GM19324 (cell line): ENCODE results near the gene FNDC3B.

ENCODE experiments used
- ATAC-seq: cut with Tn5 transposase; IDR thresholded peaks from one replicate; pipeline ENCODE4 v1.9.1; 2021; ENCODE audit warnings: mild to moderate bottlenecking, moderate library complexity; ENCODE audit not compliant: unreplicated experiment, low FRiP score

Gene FNDC3B

GRCh38 chr3:172296975-172297332 is 257.6 kb downstream of the FNDC3B start:
- no peak for ATAC-seq

DNA sequence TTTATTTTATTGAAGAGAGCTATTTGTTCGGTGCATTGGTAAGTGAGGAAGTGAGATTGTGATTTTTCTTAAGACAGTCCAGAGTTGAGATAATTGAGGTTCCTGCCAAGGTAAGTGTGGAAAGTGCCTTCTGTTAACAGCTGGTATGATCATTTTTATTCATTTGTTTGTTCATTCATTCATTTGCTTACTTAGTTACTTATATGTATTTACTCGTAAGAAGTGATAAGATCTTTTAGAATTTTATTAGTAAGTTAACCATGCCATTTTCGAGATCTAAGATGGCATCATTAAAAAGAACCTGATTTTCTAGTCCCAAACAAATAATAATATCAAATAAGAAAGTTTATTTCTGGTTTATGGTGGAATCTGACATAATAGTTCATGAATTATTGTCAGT is 258.9 kb downstream of the FNDC3B start:
- ATAC-seq, result no peak

DNA sequence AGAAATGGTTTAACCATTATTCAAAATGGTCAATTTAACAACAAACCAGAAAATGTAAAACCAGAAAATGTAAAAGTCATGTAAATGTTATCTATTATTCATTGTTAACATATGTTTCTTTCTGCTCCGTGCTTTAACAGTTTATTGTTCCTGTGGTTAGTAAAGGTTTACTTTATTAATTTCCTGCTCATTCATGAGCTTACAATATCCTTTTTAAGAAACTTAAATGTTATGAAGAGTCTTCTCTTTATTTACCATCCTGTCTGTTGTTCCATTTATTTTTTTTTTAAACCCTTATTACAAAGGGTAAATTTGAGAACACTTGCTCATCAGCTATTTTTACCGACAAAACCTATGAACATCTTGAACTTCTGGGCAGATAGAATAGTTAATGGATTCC is 260.8 kb downstream of the FNDC3B start:
- ATAC-seq, result no peak

DNA sequence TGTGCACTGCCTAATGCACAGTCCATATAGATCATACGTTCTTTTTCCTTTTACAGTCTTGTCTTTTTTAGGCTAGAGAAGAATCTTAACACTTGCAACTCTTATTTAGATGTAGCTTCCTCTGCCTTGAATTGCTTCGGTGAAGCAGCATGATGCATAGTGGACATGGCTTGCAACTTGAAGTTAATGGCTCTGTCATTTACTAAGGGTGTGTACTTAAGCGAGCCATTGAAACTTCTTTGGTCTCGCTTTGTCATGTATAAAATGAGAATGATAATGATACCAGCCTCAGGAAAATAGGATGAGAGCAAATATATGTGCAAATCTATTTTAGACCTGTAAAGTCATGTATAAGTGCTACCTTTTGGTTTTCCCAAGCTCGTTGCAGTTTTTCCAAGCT is 261.5 kb downstream of the FNDC3B start:
- no peak for ATAC-seq

- no peak for ATAC-seq
These were observed 262.8 kb downstream of the FNDC3B start for GRCh38 chr3:172302203-172302602.

DNA sequence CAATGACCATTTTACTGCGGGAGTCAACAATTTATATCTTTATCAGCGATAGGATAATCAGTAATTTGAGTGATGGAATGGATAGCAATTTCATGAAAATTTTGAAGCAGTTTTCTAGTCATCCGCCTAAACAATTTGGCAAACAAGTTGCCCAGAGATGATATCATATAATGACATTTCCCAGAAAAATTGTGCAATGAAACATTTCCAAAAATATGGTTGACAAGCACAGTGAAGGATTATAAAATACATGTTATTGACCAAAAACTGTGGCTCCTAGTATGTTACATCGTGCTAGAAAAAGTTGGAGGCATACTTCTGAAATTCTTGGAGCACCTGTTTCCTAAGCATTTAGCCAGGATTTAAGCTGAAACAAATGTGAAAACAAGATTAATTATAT is 263.8 kb downstream of the FNDC3B start:
- ATAC-seq, result no peak

- no peak for ATAC-seq
These were observed 264.7 kb downstream of the FNDC3B start for GRCh38 chr3:172303941-172304558.

DNA sequence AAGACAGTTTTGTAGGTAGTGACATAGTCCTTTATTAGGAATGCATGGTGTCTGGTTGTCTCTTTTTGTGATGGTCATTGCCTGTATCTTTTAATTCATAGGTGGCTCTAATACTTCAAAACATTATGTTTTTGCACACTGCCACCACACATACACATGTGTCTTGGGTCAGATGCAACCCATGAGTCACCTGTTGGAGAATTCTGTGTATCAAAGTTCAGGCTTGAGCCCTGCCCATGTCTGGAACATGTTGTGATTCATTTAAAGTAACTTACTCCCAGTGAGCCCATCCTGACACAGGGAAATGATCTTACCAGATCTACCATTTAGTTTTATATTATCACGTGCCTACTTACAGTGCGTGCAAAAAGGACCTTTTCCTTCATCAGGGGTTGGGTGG is 266.2 kb downstream of the FNDC3B start:
- ATAC-seq, result no peak

DNA sequence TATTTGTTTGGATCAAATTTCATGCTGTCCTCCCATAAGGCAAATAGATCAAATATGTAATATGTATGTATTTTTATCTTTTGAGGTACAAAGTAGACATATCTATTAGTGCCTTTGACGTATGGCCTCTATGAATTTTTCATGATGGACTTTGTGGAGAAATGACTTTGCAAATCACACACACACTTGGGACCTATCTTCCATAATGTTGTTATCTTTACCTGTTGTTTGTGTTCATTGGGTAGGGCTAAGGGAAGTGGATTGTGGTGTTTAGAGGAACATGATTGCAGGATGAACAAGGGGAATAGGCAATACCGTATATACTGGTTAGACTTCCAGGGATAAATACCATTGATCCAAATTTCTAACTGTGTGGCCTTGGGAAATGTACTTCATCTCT is 266.6 kb downstream of the FNDC3B start:
- no peak for ATAC-seq

GRCh38 chr3:172307141-172307560 is 267.8 kb downstream of the FNDC3B start:
- no peak for ATAC-seq

GRCh38 chr3:172309059-172309458 is 269.7 kb downstream of the FNDC3B start:
- ATAC-seq, result no peak

GRCh38 chr3:172309741-172310427 is 270.5 kb downstream of the FNDC3B start:
- ATAC-seq, result no peak

- ATAC-seq, result no peak
These were observed 271.0 kb downstream of the FNDC3B start for GRCh38 chr3:172310428-172310760.

- no peak for ATAC-seq
These were observed 271.8 kb downstream of the FNDC3B start for GRCh38 chr3:172311217-172311616.

DNA sequence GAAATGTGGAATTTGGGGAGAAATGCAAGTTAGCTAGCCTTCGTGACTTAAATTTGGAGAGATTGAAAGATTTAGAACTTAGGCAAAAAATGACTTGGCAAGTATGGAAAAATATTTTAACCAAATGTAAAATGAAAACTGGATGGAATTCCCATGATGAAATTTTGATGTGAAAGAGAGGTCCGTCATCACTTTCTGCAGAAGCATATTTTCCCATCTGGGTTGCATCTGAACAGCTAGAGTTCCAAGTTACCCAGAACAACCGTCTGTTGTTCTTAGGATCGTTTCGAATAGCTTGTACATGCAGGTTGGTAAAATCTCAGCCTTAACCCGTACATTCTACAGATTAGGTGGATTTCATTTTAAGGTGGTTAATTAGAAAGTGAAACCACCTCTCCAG is 272.6 kb downstream of the FNDC3B start:
- no peak for ATAC-seq

DNA sequence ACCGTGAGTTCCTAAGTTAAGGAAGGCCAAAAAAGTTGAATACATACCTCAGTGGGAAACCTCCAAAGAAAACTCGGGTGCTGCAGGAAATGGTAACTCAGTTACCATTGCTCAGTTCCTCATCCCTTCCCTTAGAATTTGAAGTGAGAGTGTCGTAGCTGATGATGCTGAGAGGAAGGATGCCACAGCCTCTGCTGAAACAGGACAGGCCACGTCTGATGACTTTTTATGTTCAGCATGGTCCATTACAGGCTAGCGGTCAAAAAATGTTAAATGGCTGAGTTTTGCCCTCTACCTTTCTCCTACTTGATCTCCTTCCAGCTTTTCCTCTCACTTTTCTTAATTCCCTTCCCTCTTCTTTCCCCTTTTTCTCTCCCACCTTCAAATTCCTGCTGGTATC is 273.3 kb downstream of the FNDC3B start:
- no peak for ATAC-seq

- ATAC-seq, result no peak
These were observed 274.3 kb downstream of the FNDC3B start for GRCh38 chr3:172313671-172314070.

DNA sequence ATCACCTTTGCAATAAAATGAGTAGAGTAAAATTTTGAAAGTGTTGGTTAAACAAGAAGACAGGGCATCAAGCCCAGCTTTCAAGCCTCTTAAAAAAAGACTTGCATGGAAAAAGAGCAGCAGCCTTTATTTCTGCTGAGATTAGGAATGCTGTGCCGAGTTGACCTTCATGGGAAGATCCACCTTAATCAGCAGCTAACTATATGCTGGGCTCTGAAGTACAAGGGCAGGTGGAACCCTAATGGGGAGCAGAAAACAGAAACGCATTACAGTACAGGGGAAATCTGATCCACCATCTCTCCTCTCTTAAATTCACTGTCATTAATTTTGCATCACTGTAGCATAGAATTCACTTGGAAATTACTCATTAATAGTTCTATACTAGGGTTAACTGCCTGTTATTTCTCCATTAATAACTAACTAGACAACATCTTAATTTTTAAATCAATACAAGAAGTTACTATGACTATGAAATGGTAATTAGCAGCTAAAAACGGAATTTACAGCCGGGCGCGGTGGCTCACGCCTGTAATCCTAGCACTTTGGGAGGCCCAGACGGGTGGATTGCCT is 275.3 kb downstream of the FNDC3B start:
- ATAC-seq, result no peak

- no peak for ATAC-seq
These were observed 276.2 kb downstream of the FNDC3B start for GRCh38 chr3:172315401-172316091.

DNA sequence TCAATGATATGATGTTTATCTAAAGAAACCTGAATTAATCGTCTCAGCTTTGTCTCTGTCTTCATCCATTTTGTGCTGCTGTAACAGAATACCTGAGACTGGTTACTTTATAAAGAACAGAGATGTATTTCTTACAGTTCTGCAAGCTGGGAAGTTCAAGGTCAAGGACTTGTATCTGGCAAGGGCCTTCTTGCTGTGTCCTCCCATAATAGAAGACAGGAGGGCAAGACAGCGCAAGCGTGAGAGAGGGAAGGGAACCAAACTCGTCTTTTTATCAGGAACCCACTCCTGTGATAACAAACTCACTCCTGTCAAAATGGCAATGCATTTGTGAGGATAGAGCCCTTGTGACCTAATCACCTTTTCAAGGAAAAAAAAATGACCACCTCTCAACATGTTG is 277.4 kb downstream of the FNDC3B start:
- ATAC-seq, result no peak

DNA sequence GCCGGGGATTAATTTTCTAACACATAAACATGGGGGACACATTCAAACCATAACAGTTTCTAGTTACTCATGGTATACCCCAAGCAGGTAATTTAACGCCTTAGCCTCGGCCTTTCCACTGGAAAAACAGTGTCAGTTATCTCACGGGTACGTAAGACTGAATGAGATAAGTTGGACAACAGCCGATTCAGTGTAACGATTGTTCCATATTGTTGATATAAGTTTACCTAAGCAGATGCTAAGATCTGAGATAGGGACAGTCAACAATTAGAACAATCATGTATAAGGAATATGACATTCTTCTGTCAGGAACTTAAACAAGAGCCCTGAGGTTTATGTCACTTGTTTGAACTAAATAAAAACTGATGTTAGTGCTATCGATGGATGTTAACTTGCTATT is 278.1 kb downstream of the FNDC3B start:
- ATAC-seq, result no peak

- ATAC-seq, result no peak
These were observed 278.6 kb downstream of the FNDC3B start for GRCh38 chr3:172317984-172318383.
